ENCODE measurements around the gene ABCA1.
"Not testable (repeated sequence)": the region's sequence is repeated elsewhere in the genome, so short reads cannot be mapped to it uniquely, and the experiment has no call there.

Gene ABCA1

GRCh38 chr9:104787306-104788015 lies 140.5 kb downstream of the ABCA1 start:
- no peak for DNase-seq (ENCODE audit: low spot score)

DNA sequence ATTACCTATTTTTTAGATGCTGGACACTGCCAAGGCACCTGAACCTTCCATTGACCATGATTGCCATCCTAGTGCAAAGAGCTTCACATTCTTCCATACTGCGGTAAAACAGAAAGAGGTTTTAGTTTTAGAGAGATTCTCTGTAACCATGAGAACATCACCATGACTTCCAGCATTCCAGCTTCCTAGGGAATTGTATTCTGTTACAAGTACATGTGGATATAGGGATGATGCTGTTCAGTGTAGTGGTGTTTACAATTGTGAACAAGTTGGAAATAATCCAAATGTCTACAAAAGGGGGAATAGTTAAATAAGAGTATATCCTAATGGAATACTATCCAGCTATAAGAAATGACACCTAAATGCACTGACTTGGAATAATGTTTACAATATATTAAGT lies 141.7 kb downstream of the ABCA1 start:
- no peak for DNase-seq (ENCODE audit: low spot score)

GRCh38 chr9:104784098-104784497 lies 143.9 kb downstream of the ABCA1 start:
- no peak for DNase-seq (ENCODE audit: low spot score)

DNA sequence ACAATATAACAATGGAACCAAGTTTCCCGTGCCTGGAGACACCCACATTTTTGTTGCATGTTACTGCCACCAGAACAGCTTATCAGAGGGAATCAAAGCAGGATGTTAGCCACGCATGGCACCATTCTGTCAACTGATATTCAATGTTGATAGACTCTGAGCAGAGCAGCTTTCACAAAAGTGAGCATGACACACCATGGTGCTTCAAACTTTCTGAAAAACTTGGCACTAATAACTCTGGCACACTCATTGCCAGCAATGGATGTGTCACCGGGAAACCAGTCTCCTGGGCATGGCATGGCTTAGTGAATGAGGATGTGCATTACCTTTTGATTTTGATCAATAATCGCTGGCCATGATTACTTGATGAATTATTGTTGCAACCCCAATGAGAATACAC lies 144.4 kb downstream of the ABCA1 start:
- DNase-seq (ENCODE audit: low spot score) = no peak

GRCh38 chr9:104780796-104781395 lies 147.1 kb downstream of the ABCA1 start:
- no peak for DNase-seq (ENCODE audit: low spot score)

DNA sequence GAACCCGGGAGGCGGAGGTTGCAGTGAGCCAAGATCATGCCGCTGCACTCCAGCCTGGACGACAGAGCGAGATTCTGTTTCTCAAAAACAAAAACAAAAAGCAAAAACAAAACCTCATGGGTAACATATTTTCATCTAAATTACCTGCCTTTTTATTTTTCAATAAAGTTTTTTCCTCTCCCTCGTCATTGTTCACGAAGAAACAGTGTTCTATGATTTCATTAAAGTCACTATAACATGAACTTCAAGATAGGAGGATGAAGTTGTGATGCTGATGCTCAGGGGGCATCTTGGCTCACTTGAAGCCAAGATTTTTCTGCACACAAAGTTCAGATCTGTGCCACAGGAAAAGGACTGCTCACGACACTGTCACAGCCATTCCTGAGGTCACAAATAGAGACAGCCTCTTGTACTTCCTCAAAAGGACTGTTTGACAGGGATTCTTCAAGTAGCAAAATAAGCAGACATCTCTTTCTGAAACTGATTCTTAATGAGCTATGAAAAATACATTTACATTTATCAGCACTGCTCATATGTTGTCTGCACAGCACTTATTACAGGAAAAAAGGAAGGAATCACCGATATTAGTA lies 147.9 kb downstream of the ABCA1 start:
- DNase-seq (ENCODE audit: low spot score) = no peak

- DNase-seq (ENCODE audit: low spot score) = no peak
Observed at GRCh38 chr9:104779334-104779733, 148.6 kb downstream of the ABCA1 start.

- DNase-seq (ENCODE audit: low spot score) = no peak
Observed at GRCh38 chr9:104778802-104779201, 149.2 kb downstream of the ABCA1 start.

DNA sequence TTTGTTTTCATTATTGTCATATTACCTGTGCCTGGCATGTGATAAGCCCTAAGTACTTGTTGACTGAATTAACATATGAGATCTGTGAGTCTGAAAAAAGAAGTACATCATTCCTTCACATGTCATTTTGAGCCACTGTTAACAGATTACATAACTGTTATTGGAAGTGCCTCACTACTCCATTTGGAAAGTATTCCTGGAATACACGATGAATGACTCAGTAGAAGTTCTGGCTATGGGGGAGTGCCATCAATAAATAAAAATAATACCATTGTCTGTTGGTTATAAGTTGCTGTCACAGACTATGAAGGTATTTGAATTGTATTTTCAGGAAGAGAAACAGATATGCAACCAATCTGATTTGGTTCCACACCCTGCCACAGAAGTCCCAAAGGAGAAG lies 151.2 kb downstream of the ABCA1 start:
- DNase-seq (ENCODE audit: low spot score) = no peak

GRCh38 chr9:104775976-104776375 lies 152.0 kb downstream of the ABCA1 start:
- DNase-seq (ENCODE audit: low spot score) = no peak

DNA sequence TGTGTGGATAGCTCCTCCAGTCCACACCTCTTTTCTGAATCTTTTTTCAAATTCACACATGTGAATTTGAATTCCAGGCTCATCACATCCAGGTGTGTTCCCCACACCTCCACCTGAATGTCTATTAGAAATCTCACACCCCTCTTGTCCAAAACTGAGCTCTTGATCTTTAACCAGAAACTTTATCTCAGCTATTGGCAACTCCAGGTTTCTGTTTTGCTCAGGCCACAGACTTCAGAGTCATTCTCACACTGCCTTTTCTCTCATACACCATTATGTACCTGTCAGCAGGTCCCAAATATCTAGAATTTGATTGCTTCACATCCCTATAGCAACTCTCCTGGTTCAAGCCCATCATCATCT lies 152.4 kb downstream of the ABCA1 start:
- no peak for DNase-seq (ENCODE audit: low spot score)

- DNase-seq (ENCODE audit: low spot score) = no peak
Observed at GRCh38 chr9:104774831-104775573, 153.0 kb downstream of the ABCA1 start.

DNA sequence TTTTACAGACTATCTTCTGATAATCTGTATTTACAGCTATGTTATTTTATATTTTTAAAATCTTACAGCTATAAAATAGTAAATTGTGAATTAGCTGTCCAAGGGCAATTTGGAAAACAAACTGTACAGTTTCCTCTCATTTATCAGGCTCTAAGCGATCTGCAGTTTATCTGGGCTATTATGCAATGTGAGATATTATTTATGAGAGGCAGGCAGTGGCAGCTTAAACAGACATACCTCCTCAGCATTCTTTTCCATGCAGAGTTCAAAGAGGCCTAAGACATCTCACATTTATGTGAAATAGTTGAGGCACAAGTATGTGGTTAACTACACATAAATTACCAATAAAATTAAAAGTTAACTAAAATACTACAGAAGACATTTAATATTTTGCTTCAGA lies 153.8 kb downstream of the ABCA1 start:
- DNase-seq (ENCODE audit: low spot score) = no peak

- no peak for DNase-seq (ENCODE audit: low spot score)
Observed at GRCh38 chr9:104772714-104773510, 155.0 kb downstream of the ABCA1 start.

DNA sequence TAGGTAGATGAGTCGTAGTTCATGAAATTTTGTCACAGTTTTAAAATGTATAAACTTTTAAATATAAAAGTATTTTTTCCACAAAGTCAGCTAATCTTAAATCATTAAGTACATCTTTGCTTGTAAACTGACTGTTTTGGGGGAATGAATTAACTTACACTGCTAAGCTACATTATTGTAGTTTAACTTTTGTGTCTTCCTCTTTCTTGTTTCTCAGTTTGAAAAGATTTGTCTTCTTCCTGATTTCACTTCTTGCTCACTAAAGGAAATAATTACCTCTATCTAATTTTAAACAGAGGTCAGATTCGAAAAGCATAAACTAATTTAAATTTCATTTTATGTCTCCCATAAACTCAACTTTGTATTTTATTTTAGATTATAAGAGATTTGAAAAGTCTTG lies 158.3 kb downstream of the ABCA1 start:
- no peak for DNase-seq (ENCODE audit: low spot score)

- not testable (repeated sequence) for DNase-seq (ENCODE audit: low spot score)
Observed at GRCh38 chr9:104769029-104769428, 158.9 kb downstream of the ABCA1 start.

DNA sequence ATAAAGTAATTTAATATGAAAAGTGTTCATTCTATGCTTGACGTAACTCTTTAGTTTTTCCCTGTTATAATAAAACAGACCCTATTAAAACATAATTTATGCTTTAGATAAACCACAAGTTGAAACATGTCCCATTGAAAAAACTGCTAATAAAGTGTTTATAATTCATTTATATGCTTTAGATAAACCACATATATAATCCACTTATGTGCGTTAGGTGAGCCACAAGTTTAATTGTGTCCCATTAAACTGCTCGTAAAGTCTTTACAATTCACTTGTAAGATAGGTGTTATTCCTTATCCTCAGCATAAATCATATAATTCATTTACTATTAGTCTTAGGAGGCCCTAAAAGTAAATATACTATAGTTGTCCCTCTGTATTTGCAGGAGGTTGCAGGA lies 160.4 kb downstream of the ABCA1 start:
- no peak for DNase-seq (ENCODE audit: low spot score)

- no peak for DNase-seq (ENCODE audit: low spot score)
Observed at GRCh38 chr9:104766025-104766424, 161.9 kb downstream of the ABCA1 start.

DNA sequence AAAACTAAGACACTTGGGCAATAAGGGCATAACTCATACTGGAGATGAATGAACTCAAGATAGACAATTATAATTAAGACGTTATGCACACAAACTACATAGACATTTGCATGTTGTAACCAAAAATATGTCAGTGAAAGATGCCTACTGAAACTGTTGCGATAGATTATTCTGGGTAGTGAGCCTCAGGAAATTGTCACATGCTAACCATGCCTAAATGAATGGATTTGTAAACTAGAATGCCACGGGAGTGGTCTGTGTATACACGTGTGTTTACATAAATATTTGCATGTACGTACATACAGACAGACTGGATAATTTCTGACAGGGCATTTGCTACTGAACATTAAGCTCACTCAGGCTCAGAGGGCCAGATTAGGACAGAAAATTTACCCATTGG lies 162.8 kb downstream of the ABCA1 start:
- no peak for DNase-seq (ENCODE audit: low spot score)

GRCh38 chr9:104758974-104759373 lies 169.0 kb downstream of the ABCA1 start:
- DNase-seq (ENCODE audit: low spot score) = no peak

- peak; percentile 31 for DNase-seq (ENCODE audit: low spot score)
Observed at GRCh38 chr9:104750185-104750767, 177.7 kb downstream of the ABCA1 start.

All from hematopoietic multipotent progenitor cell treated with erythropoietin and hydrocortisone succinate and interleukin-3 and kit ligand, for 17 days (in vitro differentiated cells).